Measurements from ENCODE around the gene PHOSPHO2.

The PHOSPHO2 gene

DNA sequence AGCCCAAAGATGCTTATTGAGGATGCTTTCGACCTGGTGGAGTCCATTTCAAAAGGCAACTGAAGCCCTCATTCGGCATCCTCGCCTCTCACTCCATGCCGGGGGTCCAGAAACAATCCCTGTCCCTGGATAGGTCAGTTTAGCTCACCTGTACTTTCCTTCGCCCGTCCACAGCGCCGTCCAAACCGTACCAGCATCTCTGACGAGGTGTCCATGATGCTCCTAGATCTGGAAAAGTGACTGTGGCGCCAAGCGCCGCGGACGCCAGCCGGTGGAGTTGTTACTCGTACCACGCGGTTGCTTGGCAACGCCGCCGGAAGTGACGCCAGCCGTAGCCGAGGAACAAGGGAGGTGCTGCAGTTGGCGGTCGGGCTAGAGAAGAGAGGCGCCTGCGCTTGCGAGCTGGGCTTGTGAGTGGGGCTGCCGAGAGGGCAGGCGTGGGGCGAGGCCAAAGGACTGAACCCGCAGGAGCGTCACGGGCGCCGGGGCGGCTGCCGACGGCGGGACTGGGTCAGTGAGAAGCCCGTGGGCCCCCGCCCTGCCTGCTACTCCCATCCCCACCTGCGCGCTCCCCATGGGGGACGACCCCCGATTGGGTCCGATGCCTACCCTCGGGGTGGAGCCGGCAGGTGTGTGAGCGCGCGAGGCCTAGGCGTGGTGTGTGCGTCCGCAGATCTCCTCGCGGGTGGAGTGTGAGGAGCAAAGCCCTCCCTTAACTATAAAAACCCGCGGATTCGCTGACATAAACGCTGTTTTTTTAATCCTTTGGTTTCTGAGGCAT, at the start of gene PHOSPHO2, which contains the start of gene CFAP210:
TSS of gene PHOSPHO2 (plus strand) at position 357 of the 781 bp plus-strand sequence. CDS start 6,503 bp downstream, outside the sequence.
TSS of gene CFAP210 (minus strand) at position 293 of the 781 bp plus-strand sequence. CDS start at position 215, 78 bp downstream.
- H3K4me3 ChIP-seq (ENCODE audit: low read depth, low read length), result peak within 1 kb of the TSS; percentile 87
- ChIA-PET CTCF (interaction anchor here (0.8 to 1.2 kb wide), 2 partner anchors 12 to 166 kb away, joined by 3 read pairs; no protein-coding TSS in a partner anchor), POLR2A (interaction anchor here (0.7 kb wide), 1 partner anchor 120 kb away, joined by 3 read pairs; no protein-coding TSS in a partner anchor)
- DNase-seq (ENCODE audit: low read depth, low spot score), result peak; percentile 69
- TF ChIP-seq, protein P1, sequence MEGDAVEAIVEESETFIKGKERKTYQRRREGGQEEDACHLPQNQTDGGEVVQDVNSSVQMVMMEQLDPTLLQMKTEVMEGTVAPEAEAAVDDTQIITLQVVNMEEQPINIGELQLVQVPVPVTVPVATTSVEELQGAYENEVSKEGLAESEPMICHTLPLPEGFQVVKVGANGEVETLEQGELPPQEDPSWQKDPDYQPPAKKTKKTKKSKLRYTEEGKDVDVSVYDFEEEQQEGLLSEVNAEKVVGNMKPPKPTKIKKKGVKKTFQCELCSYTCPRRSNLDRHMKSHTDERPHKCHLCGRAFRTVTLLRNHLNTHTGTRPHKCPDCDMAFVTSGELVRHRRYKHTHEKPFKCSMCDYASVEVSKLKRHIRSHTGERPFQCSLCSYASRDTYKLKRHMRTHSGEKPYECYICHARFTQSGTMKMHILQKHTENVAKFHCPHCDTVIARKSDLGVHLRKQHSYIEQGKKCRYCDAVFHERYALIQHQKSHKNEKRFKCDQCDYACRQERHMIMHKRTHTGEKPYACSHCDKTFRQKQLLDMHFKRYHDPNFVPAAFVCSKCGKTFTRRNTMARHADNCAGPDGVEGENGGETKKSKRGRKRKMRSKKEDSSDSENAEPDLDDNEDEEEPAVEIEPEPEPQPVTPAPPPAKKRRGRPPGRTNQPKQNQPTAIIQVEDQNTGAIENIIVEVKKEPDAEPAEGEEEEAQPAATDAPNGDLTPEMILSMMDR (IDR thresholded peaks at IDR 0.05; ENCODE audit: insufficient read depth, low read length, missing control alignments), result no peak

DNA sequence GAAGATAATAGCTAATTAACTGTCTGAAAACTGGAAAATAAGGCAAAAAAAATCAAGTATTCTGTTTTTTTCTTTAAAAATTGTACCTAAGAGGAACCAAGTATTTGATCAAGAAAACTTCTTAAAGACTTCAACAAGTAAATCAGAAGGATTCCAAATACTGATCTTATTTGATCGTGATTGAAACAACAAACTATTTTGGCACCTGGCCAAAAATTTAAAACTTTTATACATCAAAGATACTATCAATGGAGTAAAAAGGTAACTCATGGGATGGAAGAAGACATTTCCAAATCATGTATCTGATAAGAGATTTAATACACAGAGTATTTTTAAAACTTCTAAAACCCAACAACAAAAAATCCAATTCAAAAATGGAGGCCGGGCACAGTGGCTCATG, 46.8 kb upstream of the PHOSPHO2 start:
- POLR2A ChIA-PET, result no interaction called here
- no peak overlapping the region for H3K4me3 ChIP-seq (ENCODE audit: low read depth, low read length)
- TF ChIP-seq, protein P1 (IDR thresholded peaks at IDR 0.05; ENCODE audit: insufficient read depth, low read length, missing control alignments), result no peak
- DNase-seq (ENCODE audit: low read depth, low spot score), result no peak
- CTCF ChIA-PET, result no interaction called here

DNA sequence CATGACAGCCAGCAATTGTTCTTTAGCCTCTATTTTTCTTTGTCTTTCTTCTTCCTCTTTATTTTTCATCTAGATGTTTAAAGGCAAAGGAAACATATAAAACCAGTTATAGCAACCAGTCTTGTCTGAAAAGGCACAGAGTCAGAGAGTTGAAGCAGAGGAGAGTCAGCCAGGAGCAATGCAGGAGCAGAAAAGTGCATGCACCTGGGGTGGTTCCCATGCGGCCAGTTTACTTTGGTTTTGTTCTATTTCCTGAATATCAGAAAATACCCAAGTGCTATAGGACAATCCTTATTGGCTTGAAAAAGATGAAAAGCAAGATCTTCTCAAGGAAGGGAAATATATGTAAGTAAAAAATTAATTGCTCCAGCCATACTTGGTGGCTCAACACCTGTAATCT, 45.0 kb upstream of the PHOSPHO2 start:
- POLR2A ChIA-PET, result no interaction called here
- no peak for DNase-seq (ENCODE audit: low read depth, low spot score)
- TF ChIP-seq, protein P1 (IDR thresholded peaks at IDR 0.05; ENCODE audit: insufficient read depth, low read length, missing control alignments), result no peak
- H3K4me3 ChIP-seq (ENCODE audit: low read depth, low read length), result no peak overlapping the region
- CTCF ChIA-PET, result no interaction called here

GRCh38 chr2:169653636-169654035, 40.6 kb upstream of the PHOSPHO2 start:
- H3K4me3 ChIP-seq (ENCODE audit: low read depth, low read length), result no peak overlapping the region
- ChIA-PET CTCF (interaction anchor here (1.4 kb wide), 1 partner anchor 16 kb away, joined by 3 read pairs; no protein-coding TSS in a partner anchor), POLR2A (no interaction called here)
- no peak for DNase-seq (ENCODE audit: low read depth, low spot score)
- TF ChIP-seq, protein P1 (IDR thresholded peaks at IDR 0.05; ENCODE audit: insufficient read depth, low read length, missing control alignments), result no peak

GRCh38 chr2:169656164-169656563, 38.1 kb upstream of the PHOSPHO2 start:
- H3K4me3 ChIP-seq (ENCODE audit: low read depth, low read length), result no peak overlapping the region
- no peak for DNase-seq (ENCODE audit: low read depth, low spot score)
- ChIA-PET CTCF (interaction anchor here (0.9 kb wide), 1 partner anchor 13 kb away, joined by 4 read pairs; no protein-coding TSS in a partner anchor), POLR2A (no interaction called here)
- TF ChIP-seq, protein P1 (IDR thresholded peaks at IDR 0.05; ENCODE audit: insufficient read depth, low read length, missing control alignments), result no peak

DNA sequence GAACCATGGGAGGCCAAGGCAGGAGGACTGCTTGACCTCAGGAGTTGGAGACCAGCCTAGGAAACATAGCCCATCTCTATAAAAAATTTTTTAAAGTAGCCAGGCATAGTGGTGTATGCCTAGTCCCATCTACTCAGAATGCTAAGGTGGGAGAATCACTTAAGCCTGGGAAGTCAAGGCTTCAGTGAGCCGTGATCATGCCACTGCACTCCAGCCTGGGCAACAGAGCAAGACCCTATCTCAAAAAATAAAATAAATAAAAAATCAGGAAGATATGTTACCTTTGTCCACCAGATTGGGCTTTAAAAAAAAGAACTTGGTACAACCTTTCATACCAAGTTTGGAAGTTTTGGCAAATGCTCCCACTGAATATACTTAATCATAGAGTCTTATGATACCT, 35.4 kb upstream of the PHOSPHO2 start:
- TF ChIP-seq, protein P1 (IDR thresholded peaks at IDR 0.05; ENCODE audit: insufficient read depth, low read length, missing control alignments), result no peak
- POLR2A ChIA-PET, result no interaction called here
- DNase-seq (ENCODE audit: low read depth, low spot score), result no peak
- CTCF ChIA-PET, result no interaction called here
- no peak overlapping the region for H3K4me3 ChIP-seq (ENCODE audit: low read depth, low read length)
